B cell (primary cell): ENCODE data around the gene TAF11L5. TPM values are rescaled to one million over a fixed set of nuclear protein-coding genes. Genes with fewer than 3 reads are reported as not detected.

Experiments used
- ATAC-seq: fragments of 200-7000 bp; cut with Tn5 transposase; one replicate; pipeline ENCODE4 v1.10.0; 2021; ENCODE audit warnings: low read depth, mild to moderate bottlenecking, moderate number of reproducible peaks, moderate library complexity
- CTCF ChIA-PET: fragments of 350-600 bp; sonication (Branson Sonifier 250); formaldehyde crosslinking; loops from one replicate; lab custom pipeline; 2021; ENCODE audit warnings: antibody characterized with exemption, inconsistent platforms; lab: Charles Lee
- POLR2A ChIA-PET: fragments of 350-600 bp; sonication (Branson Sonifier 250); formaldehyde crosslinking; loops from one replicate; lab custom pipeline; 2021; ENCODE audit warnings: antibody characterized with exemption; lab: Charles Lee
- DNase-seq: peaks from one replicate; pipeline ENCODE4 v3.0.0; 2013
- H2AFZ ChIP-seq: 2 replicates; pipeline ENCODE4 v1.6.1; 2012; ENCODE audit warnings: mild to moderate bottlenecking, low read depth, low read length; ENCODE audit not compliant: insufficient read depth, poor library complexity, severe bottlenecking
- H3K27ac ChIP-seq, 2 donors: 1 replicate in 1 of 2; 2 replicates in 1 of 2; pipeline ENCODE4 v1.5.1; 2012 to 2013; ENCODE audit warnings: low read length in 2 of 2, mild to moderate bottlenecking in 2 of 2, moderate library complexity in 1 of 2
- H3K27me3 ChIP-seq, 4 experiments: fragments of 200-600 bp in 1 of 4; sonication (generic) in 1 of 4; replicated peaks in 1 of 4; 1 replicate in 2 of 4; 2 replicates in 2 of 4; pipeline versions ENCODE4 v1.6.1 to v1.7.0; 2013 to 2016; ENCODE audit warnings: low read length in 3 of 4, mild to moderate bottlenecking in 2 of 4, mixed read lengths in 1 of 4, moderate library complexity in 1 of 4; ENCODE audit not compliant: insufficient read depth in 4 of 4, control insufficient read depth in 3 of 4; ENCODE audit errors: control extremely low read depth in 1 of 4
- H3K36me3 ChIP-seq, 2 experiments: replicated peaks in 1 of 2; 1 replicate in 1 of 2; 2 replicates in 1 of 2; pipeline versions ENCODE4 v1.6.1 to v1.7.1; 2013; ENCODE audit warnings: low read length in 1 of 2; ENCODE audit not compliant: insufficient read depth in 2 of 2, control insufficient read depth in 1 of 2; ENCODE audit errors: control extremely low read depth in 1 of 2, extremely low read depth in 1 of 2
- H3K4me1 ChIP-seq, 2 donors: fragments of 200-600 bp in 1 of 2; sonication (generic) in 1 of 2; 1 replicate in 1 of 2; 2 replicates in 1 of 2; pipeline versions ENCODE4 v1.5.1 to v1.6.1; 2013 to 2017; ENCODE audit warnings: low read length in 2 of 2; ENCODE audit not compliant: control insufficient read depth in 2 of 2, insufficient read depth in 2 of 2
- H3K4me2 ChIP-seq: replicated peaks from 2 replicates; pipeline ENCODE3; 2012; ENCODE audit warnings: mild to moderate bottlenecking, low read depth, low read length; ENCODE audit not compliant: poor library complexity, severe bottlenecking
- H3K4me3 ChIP-seq, 5 experiments: fragments of 200-600 bp in 1 of 5; sonication (generic) in 1 of 5; 1 replicate in 3 of 5; 2 replicates in 2 of 5; pipeline versions ENCODE4 v1.5.1 to v1.7.0; 2011 to 2016; ENCODE audit warnings: low read length in 4 of 5, mild to moderate bottlenecking in 4 of 5, low read depth in 2 of 5, control low read depth in 1 of 5, moderate library complexity in 1 of 5; ENCODE audit not compliant: insufficient read depth in 1 of 5; ENCODE audit errors: control extremely low read depth in 1 of 5, extremely low read depth in 1 of 5
- H3K79me2 ChIP-seq: fragments of 200-600 bp; sonication (generic); one replicate; pipeline ENCODE4 v1.6.0; 2016; ENCODE audit warnings: low read length; ENCODE audit not compliant: control insufficient read depth, insufficient read depth
- H3K9ac ChIP-seq: fragments of 200-600 bp; sonication (generic); 2 replicates; pipeline ENCODE4 v1.6.1; 2017; ENCODE audit warnings: mild to moderate bottlenecking, low read length, moderate library complexity
- H3K9me3 ChIP-seq, 3 donors: one replicate each; pipeline versions ENCODE4 v1.6.1 to v1.7.1; 2013; ENCODE audit warnings: low read length in 2 of 3; ENCODE audit not compliant: control insufficient read depth in 2 of 3, insufficient read depth in 1 of 3; ENCODE audit errors: control extremely low read depth in 1 of 3
- H4K20me1 ChIP-seq: 2 replicates; pipeline ENCODE4 v1.6.0; 2012; ENCODE audit warnings: mild to moderate bottlenecking, low read length; ENCODE audit not compliant: insufficient read depth, control insufficient read depth, poor library complexity, severe bottlenecking
- H3K27ac Mint-ChIP-seq: one replicate; pipeline ENCODE4 v1.8.0; 2021; ENCODE audit warnings: mixed read lengths
- H3K27me3 Mint-ChIP-seq: one replicate; pipeline ENCODE4 v1.8.0; 2021; ENCODE audit warnings: mixed read lengths
- H3K4me1 Mint-ChIP-seq: one replicate; pipeline ENCODE4 v1.8.0; 2021; ENCODE audit warnings: mixed read lengths
- H3K4me3 Mint-ChIP-seq: one replicate; pipeline ENCODE4 v1.8.0; 2021; ENCODE audit warnings: mixed read lengths
- H3K9me3 Mint-ChIP-seq: one replicate; pipeline ENCODE4 v1.8.0; 2022; ENCODE audit warnings: mixed read lengths; ENCODE audit not compliant: insufficient read depth
- EZH2 ChIP-seq: IDR thresholded peaks from 2 replicates; pipeline ENCODE4 v1.6.1; 2012; ENCODE audit warnings: borderline replicate concordance, low read depth, mild to moderate bottlenecking, moderate library complexity, low read length; ENCODE audit not compliant: insufficient read depth, poor library complexity, severe bottlenecking
- WGBS: methylation state at CpG from one replicate; pipeline ENCODE4 v1.1.5; 2013; ENCODE audit warnings: missing lambda C conversion rate; ENCODE audit not compliant: insufficient coverage; 5-methylcytosine and 5-hydroxymethylcytosine counted together
- intact Hi-C: fragments of 100-400 bp; cut with micrococcal nuclease; formaldehyde crosslinking; loops from one replicate; pipeline ENCODE4 v1.10.0; 2022
- polyA plus RNA-seq: library from polyadenylated mRNA; depleted of rRNA; stranded (reverse); fragments of >200 nt; gene quantifications from 2 replicates; pipeline ENCODE4 v1.2.3, GENCODE V29; 2012
- total RNA-seq, 2 donors: library from RNA; stranded (reverse); fragments of 120-200 nt in 1 of 2; gene quantifications; 1 replicate in 1 of 2; 2 replicates in 1 of 2; pipeline versions ENCODE4 v1.2.3 to v1.2.4, GENCODE V29; 2013 to 2022
- TF ChIP-seq, protein P1 (sequence below): fragments of 200-600 bp; IDR thresholded peaks from one replicate; pipeline ENCODE4 v1.8.0; 2022; ENCODE audit warnings: antibody characterized with exemption, mild to moderate bottlenecking

The TAF11L5 gene
- total and polyA plus RNA-seq, 2 donors (not counting 1 experiment from before 2014, with no cell fraction given) = not detected

DNA sequence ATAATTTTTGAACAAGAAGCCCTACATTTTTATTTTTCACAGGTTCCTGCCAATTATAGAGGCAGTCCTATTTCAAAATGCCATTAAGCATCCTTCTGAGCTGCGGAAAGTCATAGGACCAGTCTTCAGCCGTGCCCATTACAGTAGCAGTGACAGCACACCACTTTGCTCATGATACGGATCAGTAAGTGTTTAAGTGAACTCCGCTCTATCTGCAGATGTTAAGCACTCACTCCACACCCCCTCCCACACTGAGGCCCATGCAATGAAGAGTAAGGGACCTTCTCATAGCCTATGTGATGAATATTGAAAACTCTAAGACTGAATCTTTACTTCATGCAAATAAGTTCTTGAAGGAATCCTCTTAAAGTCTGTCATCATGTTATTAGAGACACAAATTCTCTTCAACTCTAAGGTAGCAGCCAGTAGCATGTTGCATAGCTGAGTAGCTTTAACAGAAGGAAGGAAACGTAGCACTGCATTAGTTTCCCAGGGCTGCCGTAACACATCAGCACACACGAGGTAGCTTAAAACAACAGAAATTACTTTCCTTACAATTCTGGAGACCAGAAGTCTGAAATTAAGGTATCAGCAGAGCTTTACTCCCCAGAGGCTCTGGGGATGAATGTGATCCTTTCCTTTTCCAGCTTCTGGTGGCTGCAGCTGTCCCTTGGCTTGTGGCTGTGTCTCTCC lies 47.3 kb upstream of the TAF11L5 start:
- Histone ChIP-seq H3K36me3 (no peaks in the 10 kb centered on the region), H3K79me2 (no peaks in the 10 kb centered on the region), H3K4me2 (no peak overlapping the region), H3K9me3 (no peaks in the 10 kb centered on the region), H3K9ac (no peak overlapping the region), H4K20me1 (no peaks in the 10 kb centered on the region), H2AFZ (peak overlapping the region; percentile 7), H3K27ac (no peak overlapping the region), H3K4me1 (peaks cover 0 to 5% of the 10 kb centered on the region in 2 donors), H3K4me3 (no peak overlapping the region), H3K27me3 (no peaks in the 10 kb centered on the region)
- H3K27me3 Mint-ChIP-seq = no peaks in the 10 kb centered on the region
- H3K9me3 Mint-ChIP-seq = no peaks in the 10 kb centered on the region
- ChIA-PET POLR2A (no interaction called here), CTCF (interaction anchor here (1.4 kb wide), 1 partner anchor 262 kb away, joined by 6 read pairs; no protein-coding TSS in a partner anchor)
- peaks cover 40% of the 10 kb centered on the region for H3K4me1 Mint-ChIP-seq
- intact Hi-C loops = no loop called here
- H3K27ac Mint-ChIP-seq = no peak overlapping the region
- WGBS = 100% methylated on average over 2 of the region's 7 CpGs
- no peak for DNase-seq
- no peak for TF ChIP-seq EZH2
- TF ChIP-seq, protein P1, sequence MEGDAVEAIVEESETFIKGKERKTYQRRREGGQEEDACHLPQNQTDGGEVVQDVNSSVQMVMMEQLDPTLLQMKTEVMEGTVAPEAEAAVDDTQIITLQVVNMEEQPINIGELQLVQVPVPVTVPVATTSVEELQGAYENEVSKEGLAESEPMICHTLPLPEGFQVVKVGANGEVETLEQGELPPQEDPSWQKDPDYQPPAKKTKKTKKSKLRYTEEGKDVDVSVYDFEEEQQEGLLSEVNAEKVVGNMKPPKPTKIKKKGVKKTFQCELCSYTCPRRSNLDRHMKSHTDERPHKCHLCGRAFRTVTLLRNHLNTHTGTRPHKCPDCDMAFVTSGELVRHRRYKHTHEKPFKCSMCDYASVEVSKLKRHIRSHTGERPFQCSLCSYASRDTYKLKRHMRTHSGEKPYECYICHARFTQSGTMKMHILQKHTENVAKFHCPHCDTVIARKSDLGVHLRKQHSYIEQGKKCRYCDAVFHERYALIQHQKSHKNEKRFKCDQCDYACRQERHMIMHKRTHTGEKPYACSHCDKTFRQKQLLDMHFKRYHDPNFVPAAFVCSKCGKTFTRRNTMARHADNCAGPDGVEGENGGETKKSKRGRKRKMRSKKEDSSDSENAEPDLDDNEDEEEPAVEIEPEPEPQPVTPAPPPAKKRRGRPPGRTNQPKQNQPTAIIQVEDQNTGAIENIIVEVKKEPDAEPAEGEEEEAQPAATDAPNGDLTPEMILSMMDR = no peak
- no peak overlapping the region for H3K4me3 Mint-ChIP-seq
- ATAC-seq = no peak

DNA sequence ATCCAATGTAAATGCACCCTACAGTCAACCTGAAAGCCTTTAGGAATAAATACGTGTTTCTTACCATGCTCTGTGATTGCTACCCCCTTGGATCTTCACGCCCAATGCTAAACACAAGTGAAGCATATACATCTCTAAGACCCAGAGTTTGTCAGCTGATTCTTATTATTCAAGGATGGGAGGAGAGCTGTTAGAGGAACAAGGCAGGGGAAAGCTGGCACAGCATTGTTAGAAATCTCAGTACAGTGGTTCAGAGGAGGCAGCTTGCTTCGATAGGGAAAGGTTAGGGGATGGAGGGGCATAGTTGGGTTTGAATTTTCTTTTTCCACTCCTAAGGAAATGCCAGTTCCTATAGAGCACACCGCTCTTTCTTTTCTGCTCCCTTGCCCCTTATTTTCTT lies 43.7 kb upstream of the TAF11L5 start:
- no peaks in the 10 kb centered on the region for H3K79me2 ChIP-seq
- Mint-ChIP-seq H3K27me3 (no peaks in the 10 kb centered on the region), H3K4me1 (peaks cover 13% of the 10 kb centered on the region), H3K9me3 (no peaks in the 10 kb centered on the region), H3K27ac (no peak overlapping the region), H3K4me3 (no peak overlapping the region)
- ATAC-seq (no peak), DNase-seq (no peak)
- H3K4me2 ChIP-seq = no peak overlapping the region
- POLR2A ChIA-PET = no interaction called here
- intact Hi-C loops = no loop called here
- no peaks in the 10 kb centered on the region for H3K27me3 ChIP-seq
- H2AFZ ChIP-seq = no peak overlapping the region
- no peak overlapping the region for H3K4me3 ChIP-seq
- CTCF ChIA-PET = no interaction called here
- H3K4me1 ChIP-seq = no peaks in the 10 kb centered on the region
- TF ChIP-seq EZH2 = no peak
- TF ChIP-seq, protein P1 = no peak
- H4K20me1 ChIP-seq = no peaks in the 10 kb centered on the region
- H3K9ac ChIP-seq = no peak overlapping the region
- no peak overlapping the region for H3K27ac ChIP-seq
- WGBS = no CpG with 5 or more reads among the region's 4 CpGs
- H3K36me3 ChIP-seq = no peaks in the 10 kb centered on the region
- H3K9me3 ChIP-seq = no peaks in the 10 kb centered on the region
